ENCODE measurements around the gene BPIFA2.
"Not testable (repeated sequence)": the region's sequence is repeated elsewhere in the genome, so short reads cannot be mapped to it uniquely, and the experiment has no call there.

The BPIFA2 gene

GRCh38 chr20:33167859-33168258, at the start of gene BPIFA2:
Gene BPIFA2 (plus strand): TSS chr20:33168159. CDS start chr20:33169146, 987 bp downstream.
- 0 out of 2 replicates have a peak, but pooled peaks cover 10% of the 10 kb centered on the region for H3K27me3 ChIP-seq (ENCODE audit: low read depth, low read length)
- no peaks in the 10 kb centered on the region for H3K4me1 ChIP-seq (ENCODE audit: low read length)
- H3K27ac ChIP-seq (ENCODE audit: low read length), result no peak within 1 kb of the TSS

GRCh38 chr20:33119725-33120720, 47.9 kb upstream of the BPIFA2 start:
- no peak overlapping the region for H3K9ac ChIP-seq (ENCODE audit: low read length)

More at GRCh38 chr20:33167859-33168258, at the start of gene BPIFA2:
- H3K4me2 ChIP-seq (ENCODE audit: low read length), result no peak within 1 kb of the TSS
- H3K9ac ChIP-seq (ENCODE audit: low read length), result no peak within 1 kb of the TSS
- TF ChIP-seq CTCF (IDR thresholded peaks at IDR 0.05; ENCODE audit: low read depth, low read length), result no peak
- TF ChIP-seq EZH2phosphoT487 (IDR thresholded peaks at IDR 0.05; ENCODE audit: low read depth), result no peak
- H3K79me2 ChIP-seq (ENCODE audit: low read length), result no peaks in the 10 kb centered on the region
- H2AFZ ChIP-seq (ENCODE audit: low read depth, low read length), result no peak within 1 kb of the TSS
- no peaks in the 10 kb centered on the region for H4K20me1 ChIP-seq (ENCODE audit: insufficient read depth, low read length)
- no peaks in the 10 kb centered on the region for H3K36me3 ChIP-seq (replicated peaks; ENCODE audit: low read depth, low read length)
- 0 out of 2 replicates have a peak, but pooled peaks cover 3% of the 10 kb centered on the region for H3K9me3 ChIP-seq (ENCODE audit: insufficient read depth, low read length)
- H3K4me3 ChIP-seq (ENCODE audit: low read length), result no peak within 1 kb of the TSS

GRCh38 chr20:33120934-33121333, 47.0 kb upstream of the BPIFA2 start:
- TF ChIP-seq EZH2phosphoT487 (IDR thresholded peaks at IDR 0.05; ENCODE audit: low read depth) (no peak), CTCF (IDR thresholded peaks at IDR 0.05; ENCODE audit: low read depth, low read length) (no peak)
- H3K79me2 ChIP-seq (ENCODE audit: low read length), result no peaks in the 10 kb centered on the region
- no peak overlapping the region for H3K9ac ChIP-seq (ENCODE audit: low read length)
- H3K4me1 ChIP-seq (ENCODE audit: low read length), result 0 out of 2 replicates have a peak, but pooled peaks cover 4% of the 10 kb centered on the region
- no peak overlapping the region for H2AFZ ChIP-seq (ENCODE audit: low read depth, low read length)
- H3K4me2 ChIP-seq (ENCODE audit: low read length), result no peak overlapping the region
- no peak overlapping the region for H3K27ac ChIP-seq (ENCODE audit: low read length)
- H3K4me3 ChIP-seq (ENCODE audit: low read length), result no peak overlapping the region
- H3K36me3 ChIP-seq (replicated peaks; ENCODE audit: low read depth, low read length), result no peaks in the 10 kb centered on the region
- no peaks in the 10 kb centered on the region for H4K20me1 ChIP-seq (ENCODE audit: insufficient read depth, low read length)
- no peaks in the 10 kb centered on the region for H3K9me3 ChIP-seq (ENCODE audit: insufficient read depth, low read length)
- H3K27me3 ChIP-seq (ENCODE audit: low read depth, low read length), result peaks cover 26% of the 10 kb centered on the region; the same call in 1 of the 2 replicates

More at GRCh38 chr20:33119725-33120720, 47.9 kb upstream of the BPIFA2 start:
- no peak overlapping the region for H2AFZ ChIP-seq (ENCODE audit: low read depth, low read length)
- 0 out of 2 replicates have a peak, but pooled peaks cover 4% of the 10 kb centered on the region for H3K4me1 ChIP-seq (ENCODE audit: low read length)
- H3K79me2 ChIP-seq (ENCODE audit: low read length), result no peaks in the 10 kb centered on the region
- H3K27me3 ChIP-seq (ENCODE audit: low read depth, low read length), result 0 out of 2 replicates have a peak, but pooled peaks cover 17% of the 10 kb centered on the region
- TF ChIP-seq CTCF (IDR thresholded peaks at IDR 0.05; ENCODE audit: low read depth, low read length) (no peak), EZH2phosphoT487 (IDR thresholded peaks at IDR 0.05; ENCODE audit: low read depth) (no peak)
- no peaks in the 10 kb centered on the region for H3K36me3 ChIP-seq (replicated peaks; ENCODE audit: low read depth, low read length)
- no peak overlapping the region for H3K4me3 ChIP-seq (ENCODE audit: low read length)
- no peaks in the 10 kb centered on the region for H4K20me1 ChIP-seq (ENCODE audit: insufficient read depth, low read length)
- H3K27ac ChIP-seq (ENCODE audit: low read length), result no peak overlapping the region
- H3K9me3 ChIP-seq (ENCODE audit: insufficient read depth, low read length), result no peaks in the 10 kb centered on the region
- H3K4me2 ChIP-seq (ENCODE audit: low read length), result no peak overlapping the region

GRCh38 chr20:33122297-33122696, 45.7 kb upstream of the BPIFA2 start:
- not testable (repeated sequence) for H3K4me2 ChIP-seq (ENCODE audit: low read length); H3K4me3 ChIP-seq (ENCODE audit: low read length); H2AFZ ChIP-seq (ENCODE audit: low read depth, low read length); H3K27ac ChIP-seq (ENCODE audit: low read length); H3K9ac ChIP-seq (ENCODE audit: low read length); H4K20me1 ChIP-seq (ENCODE audit: insufficient read depth, low read length); H3K36me3 ChIP-seq (replicated peaks; ENCODE audit: low read depth, low read length); H3K9me3 ChIP-seq (ENCODE audit: insufficient read depth, low read length); H3K4me1 ChIP-seq (ENCODE audit: low read length); H3K79me2 ChIP-seq (ENCODE audit: low read length)
- H3K27me3 ChIP-seq (ENCODE audit: low read depth, low read length), result peaks cover 34% of the 10 kb centered on the region; the same call in 1 of the 2 replicates

Measured in OCI-LY3 (cell line).